Suprapubic skin (tissue), 4 donors: ENCODE measurements around the gene RNF44. TPM values are rescaled to one million over a fixed set of nuclear protein-coding genes. Genes with fewer than 3 reads are reported as not detected.
"Not testable (repeated sequence)": the region's sequence is repeated elsewhere in the genome, so short reads cannot be mapped to it uniquely, and the experiment has no call there.

ENCODE experiments used
- DNase-seq, 2 donors: peaks; one replicate each; pipeline ENCODE4 v3.0.0-alpha.2; 2019; ENCODE audit warnings: low spot score in 2 of 2
- H3K27ac ChIP-seq: fragments of 200-600 bp; sonication (generic); one replicate; pipeline ENCODE4 v1.5.1; 2019
- H3K27me3 ChIP-seq: fragments of 200-600 bp; sonication (generic); one replicate; pipeline ENCODE4 v1.5.1; 2019
- H3K36me3 ChIP-seq: fragments of 200-600 bp; sonication (generic); one replicate; pipeline ENCODE4 v1.5.1; 2019
- H3K4me1 ChIP-seq: fragments of 200-600 bp; sonication (generic); one replicate; pipeline ENCODE4 v1.5.1; 2019
- H3K4me3 ChIP-seq: fragments of 200-600 bp; sonication (generic); one replicate; pipeline ENCODE4 v1.5.1; 2019; ENCODE audit warnings: mild to moderate bottlenecking
- H3K9me3 ChIP-seq: fragments of 200-600 bp; sonication (generic); one replicate; pipeline ENCODE4 v1.5.1; 2019
- EP300 ChIP-seq: sonication (generic); formaldehyde crosslinking; IDR thresholded peaks from one replicate; pipeline ENCODE4 v1.6.1; 2017; ENCODE audit warnings: antibody characterized with exemption
- POLR2A ChIP-seq, 2 donors: fragments of 450-650 bp; IDR thresholded peaks; one replicate each; pipeline ENCODE4 v1.6.1; 2017; ENCODE audit warnings: antibody characterized with exemption in 2 of 2, mild to moderate bottlenecking in 2 of 2, moderate library complexity in 2 of 2
- POLR2AphosphoS5 ChIP-seq, 3 donors: sonication (generic); formaldehyde crosslinking; IDR thresholded peaks; one replicate each; pipeline ENCODE4 v1.6.1; 2017; ENCODE audit warnings: antibody characterized with exemption in 3 of 3
- WGBS: methylation state at CpG from one replicate; pipeline ENCODE4 v1.1.5; 2018; 5-methylcytosine and 5-hydroxymethylcytosine counted together
- total RNA-seq, 4 donors: library from RNA; depleted of rRNA; stranded (reverse); fragments of >200 nt; gene quantifications; one replicate each; pipeline ENCODE4 v1.1.0, GENCODE V29; 2016
- TF ChIP-seq, protein P1 (sequence below), 2 donors: fragments of 200-600 bp in 1 of 2; fragments of 450-650 bp in 1 of 2; sonication (generic) in 1 of 2; IDR thresholded peaks; one replicate each; pipeline ENCODE4 v1.5.1; 2016 to 2019; ENCODE audit warnings: antibody characterized with exemption in 2 of 2, mild to moderate bottlenecking in 1 of 2, moderate library complexity in 1 of 2

Gene RNF44
- total RNA-seq, 4 donors from 2014 or later = 36.9 to 65.9 (median 46.3) TPM

DNA sequence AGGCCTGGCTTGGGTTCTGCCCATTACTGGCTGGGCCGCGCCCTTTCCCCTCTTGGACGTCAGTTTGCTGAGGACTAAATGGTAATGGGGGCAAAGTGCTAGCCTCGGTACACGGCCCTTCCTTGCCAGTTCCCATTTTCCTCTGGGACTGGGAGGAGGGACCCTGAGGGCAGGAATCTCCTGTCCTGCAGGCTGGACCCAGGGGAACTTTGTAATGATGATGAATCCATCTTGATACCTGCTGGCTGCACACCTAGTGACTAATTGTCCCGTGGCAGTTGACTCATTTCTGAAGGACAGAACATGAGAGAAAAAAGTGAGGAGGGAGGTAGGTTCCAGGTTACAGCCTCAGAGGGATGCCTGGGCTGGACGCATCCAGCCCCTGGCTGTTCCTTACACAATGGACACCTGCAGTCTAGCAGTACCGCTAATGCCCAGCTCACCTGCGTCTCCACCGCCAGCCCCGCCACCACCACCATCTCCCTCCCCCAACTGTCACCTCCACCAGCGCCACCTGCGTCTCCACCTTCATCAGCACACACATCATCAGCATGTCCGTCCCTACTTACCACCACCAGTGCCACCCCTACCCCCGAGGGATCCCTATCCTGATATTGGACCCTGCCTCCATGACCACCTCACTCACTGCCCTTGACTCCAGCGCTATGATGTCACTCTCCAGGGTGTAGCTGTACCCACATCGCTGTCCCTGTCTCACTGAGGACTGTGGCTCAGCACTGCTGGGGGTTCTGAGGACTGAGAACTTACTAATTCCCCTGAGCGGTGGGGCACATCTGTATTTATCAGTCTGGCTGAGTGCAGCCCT lies 16.3 kb upstream of the RNF44 start:
- 57% methylated on average over 18 of the region's 18 CpGs for WGBS

DNA sequence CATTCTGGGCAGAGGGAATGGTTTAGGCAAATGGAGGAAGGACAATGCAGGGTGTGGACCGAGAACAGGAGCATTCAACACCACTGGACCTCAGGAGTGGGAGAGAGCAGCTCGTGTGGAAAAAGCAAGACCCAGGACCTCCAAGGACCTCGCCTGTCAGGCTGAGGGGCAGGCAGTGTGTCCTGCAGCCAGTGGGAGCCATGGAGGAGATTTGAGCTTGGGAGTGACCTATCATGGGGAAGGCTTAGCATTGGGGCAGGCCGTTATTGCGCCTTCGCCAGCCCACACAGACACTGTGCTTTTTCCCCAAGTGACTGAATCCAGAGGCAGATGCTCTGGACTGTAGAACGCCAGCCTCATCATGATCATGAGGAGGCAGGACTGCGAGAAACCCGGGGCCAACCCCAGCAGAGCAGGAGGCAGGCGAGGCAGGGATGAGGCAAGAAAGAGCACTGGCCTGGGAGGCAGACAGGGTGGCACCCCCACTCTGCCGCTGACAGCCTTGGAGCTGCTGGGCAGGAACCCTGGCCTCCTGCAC lies 15.2 kb upstream of the RNF44 start:
- Histone ChIP-seq H3K27me3 (peaks cover 15% of the 10 kb centered on the region), H3K9me3 (no peaks in the 10 kb centered on the region), H3K36me3 (no peaks in the 10 kb centered on the region), H3K27ac (no peak overlapping the region), H3K4me1 (no peaks in the 10 kb centered on the region), H3K4me3 (no peak overlapping the region)
- TF ChIP-seq POLR2A (IDR thresholded peaks at IDR 0.05) = no peak
- no peak for TF ChIP-seq EP300
- TF ChIP-seq, protein P1, sequence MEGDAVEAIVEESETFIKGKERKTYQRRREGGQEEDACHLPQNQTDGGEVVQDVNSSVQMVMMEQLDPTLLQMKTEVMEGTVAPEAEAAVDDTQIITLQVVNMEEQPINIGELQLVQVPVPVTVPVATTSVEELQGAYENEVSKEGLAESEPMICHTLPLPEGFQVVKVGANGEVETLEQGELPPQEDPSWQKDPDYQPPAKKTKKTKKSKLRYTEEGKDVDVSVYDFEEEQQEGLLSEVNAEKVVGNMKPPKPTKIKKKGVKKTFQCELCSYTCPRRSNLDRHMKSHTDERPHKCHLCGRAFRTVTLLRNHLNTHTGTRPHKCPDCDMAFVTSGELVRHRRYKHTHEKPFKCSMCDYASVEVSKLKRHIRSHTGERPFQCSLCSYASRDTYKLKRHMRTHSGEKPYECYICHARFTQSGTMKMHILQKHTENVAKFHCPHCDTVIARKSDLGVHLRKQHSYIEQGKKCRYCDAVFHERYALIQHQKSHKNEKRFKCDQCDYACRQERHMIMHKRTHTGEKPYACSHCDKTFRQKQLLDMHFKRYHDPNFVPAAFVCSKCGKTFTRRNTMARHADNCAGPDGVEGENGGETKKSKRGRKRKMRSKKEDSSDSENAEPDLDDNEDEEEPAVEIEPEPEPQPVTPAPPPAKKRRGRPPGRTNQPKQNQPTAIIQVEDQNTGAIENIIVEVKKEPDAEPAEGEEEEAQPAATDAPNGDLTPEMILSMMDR (IDR thresholded peaks at IDR 0.05) = no peak
- TF ChIP-seq POLR2AphosphoS5 (IDR thresholded peaks at IDR 0.05) = no peak
- DNase-seq = no peak
- WGBS = 75% methylated on average over 7 of the region's 11 CpGs

More for the DNA sequence above, 16.3 kb upstream of the RNF44 start:
- Histone ChIP-seq H3K27ac (no peak overlapping the region), H3K36me3 (no peaks in the 10 kb centered on the region), H3K9me3 (no peaks in the 10 kb centered on the region), H3K27me3 (peaks cover 15% of the 10 kb centered on the region), H3K4me1 (no peaks in the 10 kb centered on the region), H3K4me3 (no peak overlapping the region)
- TF ChIP-seq, protein P1 (IDR thresholded peaks at IDR 0.05) = no peak
- TF ChIP-seq POLR2A (IDR thresholded peaks at IDR 0.05) (no peak), POLR2AphosphoS5 (IDR thresholded peaks at IDR 0.05) (no peak), EP300 (no peak)
- DNase-seq = no peak

DNA sequence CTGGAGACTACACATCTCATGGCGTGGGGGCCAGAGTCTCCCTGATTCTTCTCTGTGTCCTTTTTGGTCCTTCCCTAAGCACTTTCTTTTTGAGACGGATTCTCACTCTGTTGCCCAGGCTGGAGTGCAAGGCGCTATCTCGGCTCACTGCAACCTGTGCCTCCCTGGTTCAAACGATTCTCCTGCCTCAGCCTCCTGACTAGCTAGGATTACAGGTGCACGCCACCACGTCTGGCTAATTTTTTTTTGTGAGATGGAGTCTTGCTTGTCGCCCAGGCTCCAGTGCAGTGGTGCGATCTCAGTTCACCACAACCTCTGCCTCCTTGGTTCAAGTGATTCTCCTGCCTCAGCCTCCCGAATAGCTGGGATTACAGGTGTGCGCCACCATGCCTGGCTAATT lies 13.7 kb upstream of the RNF44 start:
- not testable (repeated sequence) for H3K9me3 ChIP-seq, H3K4me3 ChIP-seq, H3K4me1 ChIP-seq, H3K36me3 ChIP-seq, H3K27ac ChIP-seq
- whole genome bisulfite sequencing = 86% methylated on average over 11 of the region's 11 CpGs
- H3K27me3 ChIP-seq = peaks cover 15% of the 10 kb centered on the region
- DNase-seq = peak in 1 of 2 donors; percentile 45

DNA sequence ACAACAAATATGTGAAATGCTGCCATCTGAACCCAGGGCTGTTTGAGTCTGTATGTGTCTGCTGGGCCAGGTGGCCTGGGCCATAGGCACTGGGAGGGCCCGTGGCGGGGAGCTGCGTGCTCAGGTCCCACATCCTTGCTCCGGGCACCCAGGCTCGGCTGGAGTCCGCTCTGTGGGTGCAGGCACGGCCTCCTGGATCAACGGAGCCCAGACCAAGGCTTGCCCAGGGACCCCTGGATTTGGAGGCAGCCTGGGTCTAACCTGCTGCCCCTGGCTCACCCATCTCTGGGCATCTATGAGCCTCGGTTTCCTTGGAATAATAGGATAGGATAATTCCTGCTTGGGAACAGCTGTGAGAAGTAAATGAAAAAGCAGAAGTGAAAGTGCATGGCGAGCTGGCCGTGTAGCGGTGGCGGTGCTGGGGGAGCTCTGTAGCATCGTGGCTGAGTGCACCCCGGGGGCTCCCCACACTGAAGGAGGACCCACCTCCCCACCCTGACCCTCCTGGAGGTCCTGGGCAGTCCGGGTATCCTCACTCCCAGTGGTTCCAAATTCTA lies 13.2 kb upstream of the RNF44 start:
- Histone ChIP-seq H3K4me3 (no peak overlapping the region), H3K36me3 (no peaks in the 10 kb centered on the region), H3K27me3 (peaks cover 15% of the 10 kb centered on the region), H3K27ac (no peak overlapping the region), H3K9me3 (no peaks in the 10 kb centered on the region), H3K4me1 (no peaks in the 10 kb centered on the region)
- TF ChIP-seq POLR2AphosphoS5 (IDR thresholded peaks at IDR 0.05) (no peak), POLR2A (IDR thresholded peaks at IDR 0.05) (no peak), EP300 (no peak)
- TF ChIP-seq, protein P1 (IDR thresholded peaks at IDR 0.05) = no peak
- WGBS = 74% methylated on average over 15 of the region's 16 CpGs
- DNase-seq = peak in 1 of 2 donors; percentile 76

DNA sequence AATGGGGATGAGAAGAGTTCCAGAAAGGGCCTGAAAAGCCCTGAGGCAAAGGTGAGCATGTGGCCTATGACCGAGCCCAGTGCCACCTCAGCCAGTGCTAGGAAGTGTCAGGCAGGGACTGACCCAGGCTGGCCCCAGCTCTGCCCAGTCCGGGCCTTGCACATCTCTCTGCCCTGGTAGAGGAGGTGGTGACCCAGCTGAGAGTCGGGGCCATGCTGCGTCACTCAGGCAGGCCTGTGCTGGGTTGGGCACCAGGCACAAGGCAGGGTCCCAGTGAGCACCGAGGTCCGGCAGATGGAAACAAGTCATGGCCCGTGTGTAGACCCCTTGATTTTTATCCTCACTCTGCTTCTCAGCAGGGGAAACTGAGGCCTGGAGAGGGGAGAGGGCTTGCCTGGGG lies 12.7 kb upstream of the RNF44 start:
- peak in 1 of 2 donors; percentile 77 for DNase-seq
- no peaks in the 10 kb centered on the region for H3K4me1 ChIP-seq
- no peak for TF ChIP-seq POLR2AphosphoS5 (IDR thresholded peaks at IDR 0.05)
- TF ChIP-seq, protein P1 (IDR thresholded peaks at IDR 0.05) = no peak
- TF ChIP-seq EP300 = no peak
- no peak for TF ChIP-seq POLR2A (IDR thresholded peaks at IDR 0.05)
- H3K9me3 ChIP-seq = no peaks in the 10 kb centered on the region
- 97% methylated on average over 5 of the region's 7 CpGs for WGBS
- H3K27me3 ChIP-seq = peaks cover 15% of the 10 kb centered on the region
- H3K4me3 ChIP-seq = no peak overlapping the region
- no peak overlapping the region for H3K27ac ChIP-seq
- no peaks in the 10 kb centered on the region for H3K36me3 ChIP-seq
